HG02885 (cell line): Measurements from ENCODE around the gene MCMBP.
"Not testable (repeated sequence)": the region's sequence is repeated elsewhere in the genome, so short reads cannot be mapped to it uniquely, and the experiment has no call there.

Experiments
- ATAC-seq: cut with Tn5 transposase; IDR thresholded peaks from one replicate; pipeline ENCODE4 v1.9.1; 2021; ENCODE audit warnings: mild to moderate bottlenecking; ENCODE audit not compliant: unreplicated experiment, poor library complexity

The MCMBP gene

DNA sequence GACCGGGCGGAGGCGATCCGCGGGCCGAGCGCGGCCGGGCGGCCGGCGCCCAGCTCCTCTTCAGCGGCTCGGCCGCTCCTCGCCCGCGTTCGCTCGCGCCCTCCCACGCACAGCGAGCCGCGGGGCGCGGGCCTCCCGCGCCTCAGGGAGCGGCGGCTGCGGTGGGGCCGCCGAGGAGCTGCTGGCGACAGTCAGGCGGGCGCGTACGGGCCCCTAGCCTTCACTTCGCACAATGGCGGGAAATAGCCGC lies at the start of gene MCMBP:
TSS of gene MCMBP (minus strand) at position 234 of the 250 bp plus-strand sequence. CDS start 259 bp downstream, outside the sequence.
- ATAC-seq = no peak

GRCh38 chr10:119919826-119920225 lies 47.2 kb upstream of the MCMBP start:
- ATAC-seq = peak; percentile 49

DNA sequence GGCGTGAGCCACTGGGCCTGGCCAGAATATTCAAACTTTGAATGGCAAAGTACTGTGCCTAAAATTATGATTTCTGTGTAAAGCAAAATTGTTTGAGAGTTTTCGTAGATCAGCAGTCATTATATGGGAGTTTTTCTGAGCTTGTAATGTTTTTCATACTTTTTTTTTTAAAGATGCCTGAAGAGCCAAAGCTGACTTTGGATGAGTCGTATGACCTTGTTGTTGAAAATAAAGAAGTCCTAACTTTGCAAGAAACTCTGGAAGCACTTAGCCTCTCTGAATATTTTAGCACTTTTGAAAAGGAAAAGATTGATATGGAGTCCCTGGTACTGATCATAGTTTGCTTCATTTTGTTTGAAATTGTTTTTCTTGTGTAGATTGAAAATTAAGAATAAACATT lies 46.6 kb upstream of the MCMBP start:
- ATAC-seq = no peak

DNA sequence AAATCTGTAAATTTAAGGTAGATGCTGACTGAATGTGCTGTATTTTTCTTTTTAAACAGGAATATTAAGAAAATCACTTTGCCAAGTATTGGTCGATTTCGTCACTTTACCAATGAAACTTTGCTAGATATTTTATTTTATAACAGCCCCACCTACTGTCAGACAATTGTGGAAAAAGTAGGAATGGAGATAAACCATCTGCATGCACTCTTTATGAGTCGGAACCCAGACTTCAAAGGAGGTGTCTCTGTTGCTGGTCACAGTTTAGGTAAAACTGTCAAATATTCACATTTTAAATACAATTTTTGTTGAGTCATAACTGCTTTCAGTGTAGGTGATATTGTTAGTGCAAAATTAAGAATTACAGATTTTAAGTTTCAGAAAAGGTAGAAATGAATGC lies 45.1 kb upstream of the MCMBP start:
- ATAC-seq = no peak

DNA sequence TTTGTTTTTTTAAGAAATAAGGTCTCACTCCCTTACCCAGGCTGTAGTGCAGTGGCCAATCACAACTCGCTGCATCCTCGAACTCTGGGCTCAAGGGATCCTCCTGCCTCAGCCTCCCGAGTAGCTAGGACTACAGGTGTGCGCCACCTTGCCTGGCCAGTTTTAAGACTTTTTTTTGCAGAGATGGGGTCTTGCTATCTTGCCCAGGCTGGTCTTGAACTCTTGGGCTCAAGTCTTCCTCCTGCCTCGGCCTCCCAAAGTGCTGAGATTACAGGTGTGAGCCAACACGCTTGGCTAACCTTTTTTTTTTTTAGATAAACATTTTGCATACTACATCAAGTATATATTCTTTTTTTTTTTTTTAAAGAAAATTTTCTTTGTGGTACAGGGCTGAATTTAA lies 38.0 kb upstream of the MCMBP start:
- no peak for ATAC-seq

GRCh38 chr10:119908166-119908565 lies 35.5 kb upstream of the MCMBP start:
- ATAC-seq = no peak

DNA sequence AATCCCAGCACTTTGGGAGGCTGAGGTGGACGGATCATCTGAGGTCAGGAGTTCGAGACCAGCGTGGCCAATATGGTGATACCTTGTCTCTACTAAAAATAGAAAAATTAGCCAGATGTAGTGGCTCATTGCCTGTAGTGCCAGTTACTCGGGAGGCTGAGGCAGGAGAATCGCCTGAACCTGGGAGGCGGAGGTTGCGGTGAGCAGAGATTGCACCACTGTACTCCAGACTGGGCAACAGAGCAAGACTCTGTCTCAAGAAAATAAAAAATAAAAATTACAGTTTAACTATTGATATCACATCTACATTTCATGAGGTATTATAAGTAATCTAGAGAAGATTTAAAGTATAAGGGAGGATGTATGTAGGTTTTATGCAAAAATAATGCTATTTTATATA lies 35.1 kb upstream of the MCMBP start:
- not testable (repeated sequence) for ATAC-seq

- ATAC-seq = no peak
These were observed 31.5 kb upstream of the MCMBP start for GRCh38 chr10:119903946-119904666.

DNA sequence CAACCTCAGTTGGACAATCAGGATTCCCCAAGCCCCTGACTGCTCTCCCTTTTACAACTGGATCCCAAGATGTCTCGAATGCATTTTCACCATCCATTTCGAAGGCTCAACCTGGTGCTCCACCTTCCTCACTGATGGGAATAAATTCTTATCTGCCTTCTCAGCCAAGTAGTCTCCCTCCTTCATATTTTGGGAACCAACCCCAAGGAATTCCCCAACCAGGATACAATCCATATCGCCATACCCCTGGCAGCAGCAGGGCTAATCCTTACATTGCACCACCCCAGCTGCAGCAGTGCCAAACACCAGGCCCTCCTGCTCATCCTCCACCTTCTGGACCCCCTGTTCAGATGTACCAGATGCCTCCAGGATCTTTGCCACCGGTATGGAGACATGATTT lies 25.9 kb upstream of the MCMBP start:
- no peak for ATAC-seq

GRCh38 chr10:119896937-119897770 lies 24.5 kb upstream of the MCMBP start:
- ATAC-seq = no peak

GRCh38 chr10:119896061-119896655 lies 23.5 kb upstream of the MCMBP start:
- ATAC-seq = no peak

DNA sequence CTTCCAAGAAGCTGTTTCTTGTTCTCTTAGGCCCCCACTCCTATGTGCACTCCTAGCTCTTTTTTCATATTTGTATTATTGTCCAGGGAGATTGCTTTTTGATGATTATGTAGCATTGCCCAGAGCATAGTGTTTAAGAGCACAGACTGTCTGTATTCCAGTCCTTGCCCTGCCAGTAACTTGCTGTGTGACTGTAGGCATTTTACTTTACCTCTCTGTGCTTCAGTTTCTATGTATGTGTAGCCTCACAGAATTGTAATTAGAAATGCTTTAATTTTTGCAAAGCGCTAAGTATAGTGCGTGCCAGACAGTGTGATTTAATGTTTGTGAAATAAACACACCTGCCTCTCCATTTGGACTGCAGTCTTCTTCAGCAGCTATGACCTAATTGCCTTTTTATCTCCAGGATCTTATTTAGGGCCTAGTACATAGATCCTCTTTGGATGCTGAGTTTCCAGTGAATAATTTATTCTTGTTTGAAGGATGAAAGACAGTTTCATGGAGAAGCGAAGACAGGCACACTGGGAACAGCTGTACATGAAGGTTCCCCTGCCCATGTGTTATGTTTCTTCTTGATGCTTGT lies 21.3 kb upstream of the MCMBP start:
- no peak for ATAC-seq

- ATAC-seq = no peak
These were observed 20.4 kb upstream of the MCMBP start for GRCh38 chr10:119893074-119893473.

DNA sequence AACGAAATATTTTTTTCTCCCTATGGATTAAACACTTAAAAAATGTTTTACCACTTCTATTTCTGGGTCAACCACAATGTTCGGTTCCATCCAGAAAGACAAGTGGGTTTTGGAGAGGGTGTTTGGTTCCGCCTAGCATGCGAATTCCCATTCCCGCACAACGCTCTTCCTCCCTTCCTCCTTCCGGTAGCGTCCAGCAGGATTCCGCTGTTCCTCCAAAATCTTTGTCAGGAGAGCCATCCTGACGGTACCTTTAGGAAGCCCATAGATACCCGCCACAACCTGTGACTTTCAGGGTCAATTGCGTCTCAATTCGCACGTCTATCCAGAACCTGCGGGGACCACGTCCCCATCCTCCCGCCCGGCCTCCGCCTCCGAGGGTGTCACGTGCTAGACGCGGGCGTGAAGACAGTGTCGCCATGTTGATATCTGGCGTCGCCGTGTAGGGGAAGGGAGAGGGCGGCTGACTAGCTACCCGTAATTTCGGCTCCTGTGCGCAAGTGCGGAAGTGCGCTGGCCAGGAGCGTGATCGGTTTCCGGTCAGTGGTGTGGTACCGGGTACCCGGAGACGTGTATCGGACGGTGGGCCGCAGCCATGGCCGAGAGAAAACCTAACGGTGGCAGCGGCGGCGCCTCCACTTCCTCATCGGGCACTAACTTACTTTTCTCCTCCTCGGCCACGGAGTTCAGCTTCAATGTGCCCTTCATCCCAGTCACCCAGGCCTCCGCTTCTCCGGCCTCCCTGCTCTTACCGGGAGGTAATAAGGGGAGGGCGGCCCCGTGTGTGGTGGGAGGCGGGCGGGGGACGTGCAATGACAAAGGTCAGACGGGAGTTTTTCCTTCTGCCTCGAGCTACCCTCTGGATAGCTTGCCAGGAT lies 19.8 kb upstream of the MCMBP start, which contains the start of gene SEC23IP:
TSS of gene SEC23IP (plus strand) at position 543 of the 878 bp plus-strand sequence. CDS start at position 596, 53 bp downstream.
- peak; percentile 98 for ATAC-seq

- not testable (repeated sequence) for ATAC-seq
These were observed 19.2 kb upstream of the MCMBP start for GRCh38 chr10:119891849-119892187.

DNA sequence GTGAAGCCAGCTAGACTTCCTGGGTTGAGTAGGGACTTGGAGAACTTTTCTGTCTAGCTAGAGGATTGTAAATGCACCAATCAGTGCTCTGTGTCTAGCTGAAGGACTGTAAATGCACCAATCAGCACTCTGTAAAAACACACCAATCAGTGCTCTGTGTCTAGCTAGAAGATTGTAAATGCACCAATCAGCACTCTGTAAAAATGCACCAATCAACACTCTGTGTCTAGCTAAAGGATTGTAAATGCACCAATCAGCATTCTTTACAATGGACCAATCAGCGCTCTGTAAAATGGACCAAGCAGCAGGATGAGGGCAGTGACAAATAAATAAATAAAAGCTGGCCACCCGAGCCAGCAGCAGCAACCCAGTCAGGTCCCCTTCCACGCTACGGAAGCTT lies 17.7 kb upstream of the MCMBP start:
- not testable (repeated sequence) for ATAC-seq

DNA sequence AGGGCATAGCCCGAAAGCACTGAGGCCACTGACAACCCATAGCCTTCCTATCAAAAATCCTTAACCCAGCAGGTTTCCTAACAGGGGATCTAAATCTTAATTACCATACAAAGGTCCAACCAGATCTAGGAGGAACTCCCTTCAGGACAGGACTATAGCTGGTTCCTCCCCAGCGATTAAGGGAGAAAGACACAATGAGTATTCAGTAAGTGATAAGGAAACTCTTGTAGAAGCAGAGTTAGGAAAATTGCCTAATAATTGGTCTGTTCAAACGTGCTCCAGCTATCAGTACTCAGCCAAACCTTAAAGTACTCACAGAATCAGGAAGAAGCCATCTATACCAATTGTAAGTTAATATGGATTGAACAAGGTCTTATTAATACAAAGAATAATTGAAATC lies 16.6 kb upstream of the MCMBP start:
- not testable (repeated sequence) for ATAC-seq

DNA sequence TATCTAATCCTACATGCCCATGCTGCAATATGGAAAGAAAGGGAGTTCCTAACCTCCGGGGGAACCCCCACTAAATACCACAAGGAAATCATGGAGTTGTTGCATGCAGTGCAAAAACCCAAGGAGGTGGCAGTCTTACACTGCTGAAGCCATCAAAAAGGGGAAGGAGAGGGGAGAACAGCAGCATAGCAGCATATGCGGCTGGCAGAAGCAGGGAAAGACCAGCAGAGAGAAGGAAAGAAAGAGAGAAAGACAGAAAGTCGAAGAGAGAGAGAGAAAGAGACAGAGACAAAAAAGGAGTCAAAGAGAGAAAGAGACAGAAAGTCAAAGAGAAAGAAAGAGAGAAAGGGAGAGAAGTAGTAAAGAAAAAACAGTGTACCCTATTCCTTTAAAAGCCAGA lies 16.1 kb upstream of the MCMBP start:
- ATAC-seq = not testable (repeated sequence)

DNA sequence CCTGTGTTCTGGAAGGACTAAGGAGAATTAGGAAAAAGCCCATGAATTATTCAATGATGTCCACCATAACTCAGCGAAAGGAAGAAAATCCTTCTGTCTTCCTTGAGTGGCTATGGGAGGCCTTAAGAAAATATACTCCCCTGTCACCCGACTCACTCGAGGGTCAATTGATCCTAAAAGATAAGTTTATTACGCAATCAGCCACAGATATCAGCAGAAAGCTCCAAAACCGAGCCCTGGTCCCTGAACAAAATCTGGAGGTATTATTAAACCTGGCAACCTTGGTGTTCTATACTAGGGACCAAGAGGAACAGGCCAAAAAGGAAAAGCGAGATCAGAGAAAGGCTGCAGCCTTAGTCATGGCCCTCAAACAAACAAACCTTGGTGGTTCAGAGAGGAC lies 13.4 kb upstream of the MCMBP start:
- ATAC-seq = not testable (repeated sequence)
